Fibroblast of skin of right biceps (primary cell): ENCODE data around the gene RAB40B.

Experiments
- DNase-seq: peaks from one replicate; pipeline ENCODE4 v3.0.0-alpha.2; 2013

RAB40B gene

GRCh38 chr17:82645516-82645915 is 53.0 kb downstream of the RAB40B start:
- peak; percentile 41 for DNase-seq

GRCh38 chr17:82644148-82644547 is 54.4 kb downstream of the RAB40B start:
- no peak for DNase-seq

- DNase-seq = no peak
Observed at GRCh38 chr17:82642022-82642421, 56.5 kb downstream of the RAB40B start.

GRCh38 chr17:82640036-82640435 is 58.5 kb downstream of the RAB40B start:
- no peak for DNase-seq

- no peak for DNase-seq
Observed at GRCh38 chr17:82639628-82640027, 58.9 kb downstream of the RAB40B start.

- no peak for DNase-seq
Observed at GRCh38 chr17:82638183-82638773, 60.2 kb downstream of the RAB40B start.

- no peak for DNase-seq
Observed at GRCh38 chr17:82636626-82637598, 61.6 kb downstream of the RAB40B start.

- DNase-seq = no peak
Observed at GRCh38 chr17:82633343-82633742, 65.2 kb downstream of the RAB40B start.

- no peak for DNase-seq
Observed at GRCh38 chr17:82632451-82632850, 66.0 kb downstream of the RAB40B start.

GRCh38 chr17:82631544-82631943 is 67.0 kb downstream of the RAB40B start:
- DNase-seq = no peak

- DNase-seq = no peak
Observed at GRCh38 chr17:82630212-82630611, 68.3 kb downstream of the RAB40B start.

- DNase-seq = no peak
Observed at GRCh38 chr17:82629748-82630147, 68.8 kb downstream of the RAB40B start.

- no peak for DNase-seq
Observed at GRCh38 chr17:82627405-82627804, 71.1 kb downstream of the RAB40B start.

- no peak for DNase-seq
Observed at GRCh38 chr17:82623707-82624106, 74.8 kb downstream of the RAB40B start.

- no peak for DNase-seq
Observed at GRCh38 chr17:82619641-82620040, 78.9 kb downstream of the RAB40B start.

- DNase-seq = no peak
Observed at GRCh38 chr17:82619211-82619610, 79.3 kb downstream of the RAB40B start.

GRCh38 chr17:82616021-82616711 is 82.3 kb downstream of the RAB40B start:
- no peak for DNase-seq

GRCh38 chr17:82615084-82616020 is 83.1 kb downstream of the RAB40B start:
- DNase-seq = no peak

- no peak for DNase-seq
Observed at GRCh38 chr17:82614095-82614631, 84.3 kb downstream of the RAB40B start.

GRCh38 chr17:82613283-82614094 is 85.0 kb downstream of the RAB40B start:
- DNase-seq = no peak
